ENCODE results near the gene CLCNKA. TPM values are rescaled to one million over a fixed set of nuclear protein-coding genes. Genes with fewer than 3 reads are reported as not detected.

Gene CLCNKA
- total RNA-seq, 1 experiment from 2014 or later: 0.10 TPM

DNA sequence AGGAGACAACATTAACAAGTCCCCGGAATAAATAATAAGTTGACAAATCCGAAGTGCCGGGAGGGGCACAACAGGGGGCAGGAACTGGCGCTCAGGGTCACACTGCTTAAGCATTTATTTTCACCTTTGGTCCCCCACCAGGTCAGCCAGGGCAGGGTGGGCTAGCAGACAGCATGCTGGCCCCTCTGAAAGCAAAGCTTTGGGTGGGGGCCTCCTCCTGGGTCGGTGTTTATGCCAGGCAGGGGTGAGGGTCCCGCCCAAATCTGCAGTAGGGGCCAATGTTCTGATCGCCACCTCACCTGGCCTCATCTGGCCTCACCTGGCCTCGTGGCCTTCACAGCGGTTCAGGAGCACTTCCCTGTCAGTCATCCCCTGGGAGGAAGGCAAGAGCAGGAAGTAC, 59.8 kb downstream of the CLCNKA start:
- H2AFZ ChIP-seq (ENCODE audit: low read depth, low read length, poor library complexity, severe bottlenecking): no peak overlapping the region
- H3K9ac ChIP-seq (ENCODE audit: low read length): peak overlapping the region; percentile 24; the same call in 1 of the 2 replicates
- H3K79me2 ChIP-seq (ENCODE audit: insufficient read depth, low read length): no peaks in the 10 kb centered on the region
- H3K4me1 ChIP-seq (ENCODE audit: control insufficient read depth in 1 of 2, insufficient read depth in 2 of 2, low read length in 2 of 2): peaks cover 13 to 41% of the 10 kb centered on the region in 2 experiments
- ChIA-PET POLR2A (interaction anchor here (1.7 to 2.5 kb wide), 2 partner anchors 62 to 104 kb away, joined by 7 to 11 read pairs; no protein-coding TSS in a partner anchor), CTCF (interaction anchor here (0.6 to 7.9 kb wide), 28 partner anchors 8 to 539 kb away, joined by 3 to 222 read pairs (median 4); partner anchors contain the start of genes EPHA2 and FAM131C), RAD21 (ENCODE audit: low non-redundant PET in 1 of 2, low total read pairs in 2 of 2, uncharacterized antibody in 2 of 2, unreplicated experiment in 2 of 2) (interaction anchor here (0.5 to 1.9 kb wide), 8 partner anchors 40 to 280 kb away, joined by 3 to 9 read pairs (median 5); partner anchors contain the start of gene EPHA2 (in 1 of the 2))
- H3K36me3 ChIP-seq (ENCODE audit: control insufficient read depth in 1 of 2, insufficient read depth in 2 of 2, low read length in 2 of 2): no peaks in the 10 kb centered on the region
- no peaks in the 10 kb centered on the region for H3K27me3 ChIP-seq (ENCODE audit: insufficient read depth, low read length)
- no TSS peak for BruUV-seq (replicated peaks)
- peak overlapping the region; percentile 2; the same call in 1 of the 2 replicates for H3K27ac ChIP-seq (ENCODE audit: low read depth, low read length)
- intact Hi-C loops (cut with micrococcal nuclease): no loop called here
- TF ChIP-seq ZNF274 (IDR thresholded peaks at IDR 0.05; ENCODE audit: low read depth, low read length) (no peak), SIN3A (IDR thresholded peaks at IDR 0.05; ENCODE audit: low read depth) (no peak), TCF7L2 (IDR thresholded peaks at IDR 0.05; ENCODE audit: borderline replicate concordance, extremely low read depth, insufficient read depth, insufficient read length) (no peak), CEBPB (IDR thresholded peaks at IDR 0.05; ENCODE audit: low read depth) (no peak), EZH2 (IDR thresholded peaks at IDR 0.05) (no peak), SRF (IDR thresholded peaks at IDR 0.05; ENCODE audit: low read depth) (no peak), CBX3 (IDR thresholded peaks at IDR 0.05; ENCODE audit: low read depth) (no peak), SP1 (IDR thresholded peaks at IDR 0.05; ENCODE audit: low read depth) (no peak), EGR1 (IDR thresholded peaks at IDR 0.05; ENCODE audit: low read depth) (no peak), POLR2AphosphoS5 (IDR thresholded peaks at IDR 0.05; ENCODE audit: low read depth, low read length) (no peak), ELF1 (IDR thresholded peaks at IDR 0.05; ENCODE audit: borderline replicate concordance, low read depth) (no peak), RAD21 (IDR thresholded peaks at IDR 0.05; ENCODE audit: low read depth) (no peak), ZFX (IDR thresholded peaks at IDR 0.05) (no peak), EZH2phosphoT487 (IDR thresholded peaks at IDR 0.05; ENCODE audit: borderline replicate concordance) (no peak), JUND (IDR thresholded peaks at IDR 0.05) (no peak)
- TF ChIP-seq, protein P1, sequence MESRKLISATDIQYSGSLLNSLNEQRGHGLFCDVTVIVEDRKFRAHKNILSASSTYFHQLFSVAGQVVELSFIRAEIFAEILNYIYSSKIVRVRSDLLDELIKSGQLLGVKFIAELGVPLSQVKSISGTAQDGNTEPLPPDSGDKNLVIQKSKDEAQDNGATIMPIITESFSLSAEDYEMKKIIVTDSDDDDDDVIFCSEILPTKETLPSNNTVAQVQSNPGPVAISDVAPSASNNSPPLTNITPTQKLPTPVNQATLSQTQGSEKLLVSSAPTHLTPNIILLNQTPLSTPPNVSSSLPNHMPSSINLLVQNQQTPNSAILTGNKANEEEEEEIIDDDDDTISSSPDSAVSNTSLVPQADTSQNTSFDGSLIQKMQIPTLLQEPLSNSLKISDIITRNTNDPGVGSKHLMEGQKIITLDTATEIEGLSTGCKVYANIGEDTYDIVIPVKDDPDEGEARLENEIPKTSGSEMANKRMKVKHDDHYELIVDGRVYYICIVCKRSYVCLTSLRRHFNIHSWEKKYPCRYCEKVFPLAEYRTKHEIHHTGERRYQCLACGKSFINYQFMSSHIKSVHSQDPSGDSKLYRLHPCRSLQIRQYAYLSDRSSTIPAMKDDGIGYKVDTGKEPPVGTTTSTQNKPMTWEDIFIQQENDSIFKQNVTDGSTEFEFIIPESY (IDR thresholded peaks at IDR 0.05; ENCODE audit: extremely low read depth, insufficient replicate concordance, low read length): no peak
- TF ChIP-seq, protein P2, sequence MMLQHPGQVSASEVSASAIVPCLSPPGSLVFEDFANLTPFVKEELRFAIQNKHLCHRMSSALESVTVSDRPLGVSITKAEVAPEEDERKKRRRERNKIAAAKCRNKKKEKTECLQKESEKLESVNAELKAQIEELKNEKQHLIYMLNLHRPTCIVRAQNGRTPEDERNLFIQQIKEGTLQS (IDR thresholded peaks at IDR 0.05): no peak
- TF ChIP-seq, protein P3, sequence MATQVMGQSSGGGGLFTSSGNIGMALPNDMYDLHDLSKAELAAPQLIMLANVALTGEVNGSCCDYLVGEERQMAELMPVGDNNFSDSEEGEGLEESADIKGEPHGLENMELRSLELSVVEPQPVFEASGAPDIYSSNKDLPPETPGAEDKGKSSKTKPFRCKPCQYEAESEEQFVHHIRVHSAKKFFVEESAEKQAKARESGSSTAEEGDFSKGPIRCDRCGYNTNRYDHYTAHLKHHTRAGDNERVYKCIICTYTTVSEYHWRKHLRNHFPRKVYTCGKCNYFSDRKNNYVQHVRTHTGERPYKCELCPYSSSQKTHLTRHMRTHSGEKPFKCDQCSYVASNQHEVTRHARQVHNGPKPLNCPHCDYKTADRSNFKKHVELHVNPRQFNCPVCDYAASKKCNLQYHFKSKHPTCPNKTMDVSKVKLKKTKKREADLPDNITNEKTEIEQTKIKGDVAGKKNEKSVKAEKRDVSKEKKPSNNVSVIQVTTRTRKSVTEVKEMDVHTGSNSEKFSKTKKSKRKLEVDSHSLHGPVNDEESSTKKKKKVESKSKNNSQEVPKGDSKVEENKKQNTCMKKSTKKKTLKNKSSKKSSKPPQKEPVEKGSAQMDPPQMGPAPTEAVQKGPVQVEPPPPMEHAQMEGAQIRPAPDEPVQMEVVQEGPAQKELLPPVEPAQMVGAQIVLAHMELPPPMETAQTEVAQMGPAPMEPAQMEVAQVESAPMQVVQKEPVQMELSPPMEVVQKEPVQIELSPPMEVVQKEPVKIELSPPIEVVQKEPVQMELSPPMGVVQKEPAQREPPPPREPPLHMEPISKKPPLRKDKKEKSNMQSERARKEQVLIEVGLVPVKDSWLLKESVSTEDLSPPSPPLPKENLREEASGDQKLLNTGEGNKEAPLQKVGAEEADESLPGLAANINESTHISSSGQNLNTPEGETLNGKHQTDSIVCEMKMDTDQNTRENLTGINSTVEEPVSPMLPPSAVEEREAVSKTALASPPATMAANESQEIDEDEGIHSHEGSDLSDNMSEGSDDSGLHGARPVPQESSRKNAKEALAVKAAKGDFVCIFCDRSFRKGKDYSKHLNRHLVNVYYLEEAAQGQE (IDR thresholded peaks at IDR 0.05; ENCODE audit: low read depth): no peak
- TF ChIP-seq, protein P4, sequence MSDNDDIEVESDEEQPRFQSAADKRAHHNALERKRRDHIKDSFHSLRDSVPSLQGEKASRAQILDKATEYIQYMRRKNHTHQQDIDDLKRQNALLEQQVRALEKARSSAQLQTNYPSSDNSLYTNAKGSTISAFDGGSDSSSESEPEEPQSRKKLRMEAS (IDR thresholded peaks at IDR 0.05): no peak
- TF ChIP-seq, protein P5, sequence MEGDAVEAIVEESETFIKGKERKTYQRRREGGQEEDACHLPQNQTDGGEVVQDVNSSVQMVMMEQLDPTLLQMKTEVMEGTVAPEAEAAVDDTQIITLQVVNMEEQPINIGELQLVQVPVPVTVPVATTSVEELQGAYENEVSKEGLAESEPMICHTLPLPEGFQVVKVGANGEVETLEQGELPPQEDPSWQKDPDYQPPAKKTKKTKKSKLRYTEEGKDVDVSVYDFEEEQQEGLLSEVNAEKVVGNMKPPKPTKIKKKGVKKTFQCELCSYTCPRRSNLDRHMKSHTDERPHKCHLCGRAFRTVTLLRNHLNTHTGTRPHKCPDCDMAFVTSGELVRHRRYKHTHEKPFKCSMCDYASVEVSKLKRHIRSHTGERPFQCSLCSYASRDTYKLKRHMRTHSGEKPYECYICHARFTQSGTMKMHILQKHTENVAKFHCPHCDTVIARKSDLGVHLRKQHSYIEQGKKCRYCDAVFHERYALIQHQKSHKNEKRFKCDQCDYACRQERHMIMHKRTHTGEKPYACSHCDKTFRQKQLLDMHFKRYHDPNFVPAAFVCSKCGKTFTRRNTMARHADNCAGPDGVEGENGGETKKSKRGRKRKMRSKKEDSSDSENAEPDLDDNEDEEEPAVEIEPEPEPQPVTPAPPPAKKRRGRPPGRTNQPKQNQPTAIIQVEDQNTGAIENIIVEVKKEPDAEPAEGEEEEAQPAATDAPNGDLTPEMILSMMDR (IDR thresholded peaks at IDR 0.05 in 2 of 3, conservative IDR thresholded peaks at IDR 0.05 in 1 of 3; ENCODE audit: borderline replicate concordance in 1 of 3, insufficient read depth in 1 of 3, low read depth in 2 of 3, low read length in 2 of 3): no peak
- no peak overlapping the region for H3K4me2 ChIP-seq (ENCODE audit: low read length)
- no peak for DNase-seq (ENCODE audit: low read depth, low spot score)
- no peaks in the 10 kb centered on the region for H3K9me3 ChIP-seq (ENCODE audit: control insufficient read depth in 1 of 2, insufficient read depth in 1 of 2, low read depth in 1 of 2, low read length in 2 of 2)
- no peak overlapping the region for H3K4me3 ChIP-seq (replicated peaks in 1 of 2; ENCODE audit: low read depth in 1 of 2, low read length in 2 of 2)
- no peak for ATAC-seq
- no peaks in the 10 kb centered on the region for H4K20me1 ChIP-seq (ENCODE audit: insufficient read depth)
- no peaks in the 10 kb centered on the region for H3K9me2 ChIP-seq (ENCODE audit: insufficient read depth)
